Fibroblast of pulmonary artery (primary cell): Measurements from ENCODE around the gene PCF11.

Experiments used
- DNase-seq: peaks from one replicate; pipeline ENCODE4 v3.0.0-alpha.2; 2010; ENCODE audit warnings: low read depth
- H3K4me3 ChIP-seq: replicated peaks from 2 replicates; pipeline ENCODE4 v1.5.1; 2011; ENCODE audit warnings: low read depth, mild to moderate bottlenecking, control low read depth, low read length, moderate library complexity
- TF ChIP-seq, protein P1 (sequence below): IDR thresholded peaks from 2 replicates; pipeline ENCODE4 v1.5.1; 2011; ENCODE audit warnings: mild to moderate bottlenecking, control low read depth, low read length, inconsistent platforms; ENCODE audit errors: missing control alignments

PCF11 gene

DNA sequence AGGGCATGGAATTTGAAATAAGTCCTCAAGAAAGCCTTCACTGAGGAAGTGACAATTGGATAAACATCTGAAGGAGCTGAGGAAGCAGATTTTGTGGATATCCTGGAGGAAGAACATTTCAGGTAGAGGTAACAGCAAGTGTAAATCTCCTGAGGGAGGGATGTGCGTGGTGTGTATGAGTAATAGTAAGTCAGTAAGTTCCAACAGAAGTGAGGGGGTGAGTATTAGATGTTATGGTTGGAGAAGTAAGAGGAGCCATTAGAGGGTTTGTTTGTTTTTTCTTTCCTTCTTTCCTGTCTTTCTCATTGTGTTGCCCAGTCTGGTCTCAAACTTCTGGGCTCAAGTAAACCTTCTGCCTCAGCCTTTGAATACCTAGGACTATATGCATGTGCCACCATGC, 65.6 kb downstream of the PCF11 start:
- TF ChIP-seq, protein P1, sequence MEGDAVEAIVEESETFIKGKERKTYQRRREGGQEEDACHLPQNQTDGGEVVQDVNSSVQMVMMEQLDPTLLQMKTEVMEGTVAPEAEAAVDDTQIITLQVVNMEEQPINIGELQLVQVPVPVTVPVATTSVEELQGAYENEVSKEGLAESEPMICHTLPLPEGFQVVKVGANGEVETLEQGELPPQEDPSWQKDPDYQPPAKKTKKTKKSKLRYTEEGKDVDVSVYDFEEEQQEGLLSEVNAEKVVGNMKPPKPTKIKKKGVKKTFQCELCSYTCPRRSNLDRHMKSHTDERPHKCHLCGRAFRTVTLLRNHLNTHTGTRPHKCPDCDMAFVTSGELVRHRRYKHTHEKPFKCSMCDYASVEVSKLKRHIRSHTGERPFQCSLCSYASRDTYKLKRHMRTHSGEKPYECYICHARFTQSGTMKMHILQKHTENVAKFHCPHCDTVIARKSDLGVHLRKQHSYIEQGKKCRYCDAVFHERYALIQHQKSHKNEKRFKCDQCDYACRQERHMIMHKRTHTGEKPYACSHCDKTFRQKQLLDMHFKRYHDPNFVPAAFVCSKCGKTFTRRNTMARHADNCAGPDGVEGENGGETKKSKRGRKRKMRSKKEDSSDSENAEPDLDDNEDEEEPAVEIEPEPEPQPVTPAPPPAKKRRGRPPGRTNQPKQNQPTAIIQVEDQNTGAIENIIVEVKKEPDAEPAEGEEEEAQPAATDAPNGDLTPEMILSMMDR: no peak
- no peak for DNase-seq
- H3K4me3 ChIP-seq: no peak overlapping the region

GRCh38 chr11:83223457-83223856, 66.5 kb downstream of the PCF11 start:
- H3K4me3 ChIP-seq: no peak overlapping the region
- TF ChIP-seq, protein P1: no peak
- no peak for DNase-seq

- H3K4me3 ChIP-seq: no peak overlapping the region
- peak; percentile 45 for DNase-seq
- TF ChIP-seq, protein P1: no peak
These were observed 78.9 kb downstream of the PCF11 start for GRCh38 chr11:83235825-83236224.
